ENCODE results near the gene MSL3B.
A peak's percentile ranks its signal among the peaks of the same experiment; 100 is the strongest.

Gene MSL3B

DNA sequence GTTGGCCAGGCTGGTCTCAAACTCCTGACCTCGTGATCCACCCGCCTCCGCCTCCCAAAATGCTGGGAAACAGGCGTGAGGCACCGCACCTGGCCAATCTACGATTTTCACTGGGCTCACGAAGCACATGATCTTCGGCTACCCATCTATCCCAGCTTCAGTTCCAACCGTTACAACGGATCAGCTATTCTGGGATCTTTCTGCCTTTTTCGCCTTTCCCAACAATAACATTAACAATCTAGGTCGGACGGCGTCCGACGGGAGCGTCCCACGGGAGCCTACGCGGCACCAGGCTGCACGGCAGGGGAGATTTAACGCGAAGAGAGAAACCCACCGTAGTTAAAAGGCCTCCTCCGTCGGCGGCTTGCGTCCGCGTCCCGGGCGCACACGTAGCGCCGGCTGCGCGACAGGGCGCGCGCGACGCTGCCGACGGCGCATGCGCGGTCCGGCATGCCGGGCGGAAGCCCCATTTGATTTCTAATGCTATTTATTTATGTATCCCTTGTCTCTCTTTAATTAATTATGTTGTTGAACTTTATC is at the start of gene MSL3B:
TSS of gene MSL3B (minus strand) at position 394 of the 540 bp plus-strand sequence.
- Histone ChIP-seq H3K27me3 (replicated peaks; ENCODE audit: insufficient read depth, low read length) (no peaks in the 10 kb centered on the region), H3K36me3 (replicated peaks; ENCODE audit: insufficient read depth, low read length) (no peaks in the 10 kb centered on the region), H3K4me3 (ENCODE audit: low read length) (peak within 1 kb of the TSS; percentile 70), H3K4me1 (ENCODE audit: low read length) (no peaks in the 10 kb centered on the region), H3K9me3 (replicated peaks; ENCODE audit: insufficient read depth, low read length) (no peaks in the 10 kb centered on the region), H3F3A (ENCODE audit: insufficient read depth, low read length) (no peaks in the 10 kb centered on the region), H4K20me1 (ENCODE audit: insufficient read depth, low read length) (no peaks in the 10 kb centered on the region), H3K9ac (ENCODE audit: low read length) (peak within 1 kb of the TSS; percentile 53; the same call in 1 of the 2 replicates), H3K79me2 (ENCODE audit: low read length) (no peaks in the 10 kb centered on the region), H3K27ac (ENCODE audit: low read length) (no peak within 1 kb of the TSS), H2AFZ (ENCODE audit: low read length) (peak within 1 kb of the TSS; percentile 77), H3K4me2 (ENCODE audit: low read depth, low read length) (peak within 1 kb of the TSS; percentile 64), H3K9me2 (replicated peaks; ENCODE audit: insufficient read depth, low read length) (no peaks in the 10 kb centered on the region)
- TF ChIP-seq CTCF (IDR thresholded peaks at IDR 0.05; ENCODE audit: low read length) (no peak), EZH2 (optimal IDR thresholded peaks at IDR 0.05; ENCODE audit: low read depth, low read length) (no peak), EZH2phosphoT487 (IDR thresholded peaks at IDR 0.05; ENCODE audit: low read length) (no peak)
- peak; percentile 72 for DNase-seq

- H3K4me2 ChIP-seq (ENCODE audit: low read depth, low read length), result no peak within 1 kb of the TSS
- no peaks in the 10 kb centered on the region for H3F3A ChIP-seq (ENCODE audit: insufficient read depth, low read length)
- H3K9me3 ChIP-seq (replicated peaks; ENCODE audit: insufficient read depth, low read length), result no peaks in the 10 kb centered on the region
- no peak within 1 kb of the TSS for H3K27ac ChIP-seq (ENCODE audit: low read length)
- H3K27me3 ChIP-seq (replicated peaks; ENCODE audit: insufficient read depth, low read length), result no peaks in the 10 kb centered on the region
- H3K9ac ChIP-seq (ENCODE audit: low read length), result no peak within 1 kb of the TSS
- no peak for DNase-seq
- H4K20me1 ChIP-seq (ENCODE audit: insufficient read depth, low read length), result no peaks in the 10 kb centered on the region
- 0 out of 2 replicates have a peak, but pooled peaks cover 4% of the 10 kb centered on the region for H3K4me1 ChIP-seq (ENCODE audit: low read length)
- TF ChIP-seq EZH2 (optimal IDR thresholded peaks at IDR 0.05; ENCODE audit: low read depth, low read length) (no peak), EZH2phosphoT487 (IDR thresholded peaks at IDR 0.05; ENCODE audit: low read length) (no peak)
- no peak within 1 kb of the TSS for H2AFZ ChIP-seq (ENCODE audit: low read length)
- H3K9me2 ChIP-seq (replicated peaks; ENCODE audit: insufficient read depth, low read length), result no peaks in the 10 kb centered on the region
- no peaks in the 10 kb centered on the region for H3K79me2 ChIP-seq (ENCODE audit: low read length)
- no peaks in the 10 kb centered on the region for H3K36me3 ChIP-seq (replicated peaks; ENCODE audit: insufficient read depth, low read length)
- H3K4me3 ChIP-seq (ENCODE audit: low read length), result no peak within 1 kb of the TSS
Measured at GRCh38 chr2:233917116-233917515, 48.9 kb upstream of the MSL3B start, which contains the start of gene TRPM8. Gene TRPM8, plus strand, starts transcription at chr2:233917373. Its CDS starts 9,165 bp downstream, at chr2:233926538.

DNA sequence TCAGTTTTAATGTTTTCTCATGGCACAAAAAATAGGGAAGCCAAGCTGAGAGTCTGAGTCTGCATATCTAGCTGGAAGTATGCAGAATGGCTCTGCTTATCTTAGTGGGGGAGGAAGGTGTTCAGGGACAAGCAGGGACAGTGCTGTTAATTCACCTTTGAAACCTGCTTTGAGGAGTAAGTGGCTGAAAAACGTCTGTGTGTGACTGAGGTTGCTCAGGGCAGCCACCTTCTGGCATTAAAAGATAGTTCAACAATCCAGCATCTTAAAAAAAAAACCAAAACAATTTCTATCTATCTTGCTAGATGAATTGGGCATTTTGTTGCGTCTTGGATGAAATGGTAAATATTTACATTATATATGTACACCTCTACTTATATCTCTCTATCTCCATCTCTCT is 46.9 kb upstream of the MSL3B start:
- H4K20me1 ChIP-seq (ENCODE audit: insufficient read depth, low read length), result no peaks in the 10 kb centered on the region
- H3K9me2 ChIP-seq (replicated peaks; ENCODE audit: insufficient read depth, low read length), result no peaks in the 10 kb centered on the region
- peak; percentile 20 for DNase-seq
- H3K4me3 ChIP-seq (ENCODE audit: low read length), result no peak overlapping the region
- H3F3A ChIP-seq (ENCODE audit: insufficient read depth, low read length), result no peaks in the 10 kb centered on the region
- H3K27ac ChIP-seq (ENCODE audit: low read length), result no peak overlapping the region
- H3K27me3 ChIP-seq (replicated peaks; ENCODE audit: insufficient read depth, low read length), result no peaks in the 10 kb centered on the region
- H3K9me3 ChIP-seq (replicated peaks; ENCODE audit: insufficient read depth, low read length), result no peaks in the 10 kb centered on the region
- H3K9ac ChIP-seq (ENCODE audit: low read length), result no peak overlapping the region
- no peak overlapping the region for H3K4me2 ChIP-seq (ENCODE audit: low read depth, low read length)
- no peaks in the 10 kb centered on the region for H3K79me2 ChIP-seq (ENCODE audit: low read length)
- no peak overlapping the region for H2AFZ ChIP-seq (ENCODE audit: low read length)
- no peak for TF ChIP-seq EZH2phosphoT487 (IDR thresholded peaks at IDR 0.05; ENCODE audit: low read length)
- TF ChIP-seq EZH2 (optimal IDR thresholded peaks at IDR 0.05; ENCODE audit: low read depth, low read length), result no peak
- peak; percentile 33 for TF ChIP-seq CTCF (IDR thresholded peaks at IDR 0.05; ENCODE audit: low read length)
- H3K36me3 ChIP-seq (replicated peaks; ENCODE audit: insufficient read depth, low read length), result no peaks in the 10 kb centered on the region
- no peaks in the 10 kb centered on the region for H3K4me1 ChIP-seq (ENCODE audit: low read length)
